HCT116 (cell line): ENCODE measurements around the gene ATN1. TPM values are rescaled to one million over a fixed set of nuclear protein-coding genes. Genes with fewer than 3 reads are reported as not detected.

ENCODE experiments used
- ATAC-seq: fragments of 200-7000 bp; cut with Tn5 transposase; 2 replicates; pipeline ENCODE4 v1.9.1; 2020; ENCODE audit warnings: mild to moderate bottlenecking, moderate library complexity
- BruUV-seq: library from RNA; stranded (reverse); fragments of 400-500 nt; replicated peaks from 2 replicates; lab custom pipeline; 2021; lab: Mats Ljungman, UMichigan
- CTCF ChIA-PET: fragments of 300-600 bp; sonication (Branson Sonifier 250); formaldehyde crosslinking; loops from one replicate; lab custom pipeline; 2021; ENCODE audit warnings: antibody characterized with exemption; lab: Charles Lee
- POLR2A ChIA-PET: fragments of 300-600, 350-600 bp; sonication (Branson Sonifier 250); formaldehyde crosslinking; loops from one replicate; lab custom pipeline; 2021; ENCODE audit warnings: antibody characterized with exemption; lab: Charles Lee
- RAD21 ChIA-PET, 2 experiments: fragments of 300-600 bp; sonication (Branson Sonifier 250); formaldehyde crosslinking; loops; one replicate each; lab custom pipeline; 2023; ENCODE audit warnings: low total read pairs in 2 of 2; ENCODE audit not compliant: uncharacterized antibody in 2 of 2, unreplicated experiment in 2 of 2, low non-redundant PET in 1 of 2; lab: Charles Lee
- DNase-seq: peaks from one replicate; pipeline ENCODE4 v3.0.0-alpha.2; 2010; ENCODE audit warnings: low read depth, low spot score
- H2AFZ ChIP-seq: fragments of 200-600 bp; shearing (Covaris generic), sonication (generic); 2 replicates; pipeline ENCODE4 v1.6.1; 2017; ENCODE audit warnings: low read depth, mixed run types, mixed read lengths, antibody characterized with exemption, low read length; ENCODE audit not compliant: poor library complexity, severe bottlenecking
- H3K27ac ChIP-seq: 2 replicates; pipeline ENCODE4 v1.5.1; 2012; ENCODE audit warnings: low read depth, low read length
- H3K27me3 ChIP-seq: fragments of 200-600 bp; sonication (generic); 2 replicates; pipeline ENCODE4 v1.6.1; 2016; ENCODE audit warnings: mixed run types, low read length, mixed read lengths; ENCODE audit not compliant: insufficient read depth
- H3K36me3 ChIP-seq, 2 experiments: fragments of 200-500 bp in 1 of 2; fragments of 200-600 bp in 1 of 2; sonication (Bioruptor generic) in 1 of 2; sonication (generic) in 1 of 2; 2 replicates each; pipeline versions ENCODE4 v1.5.1 to v1.6.1; 2014 to 2016; ENCODE audit warnings: low read length in 2 of 2, inconsistent platforms in 1 of 2, mixed read lengths in 1 of 2, mixed run types in 1 of 2; ENCODE audit not compliant: insufficient read depth in 2 of 2, control insufficient read depth in 1 of 2
- H3K4me1 ChIP-seq, 2 experiments: fragments of 200-600 bp in 1 of 2; sonication (generic) in 1 of 2; 2 replicates each; pipeline versions ENCODE4 v1.5.1 to v1.6.1; 2012 to 2017; ENCODE audit warnings: low read length in 2 of 2, inconsistent platforms in 1 of 2, mild to moderate bottlenecking in 1 of 2, mixed read lengths in 1 of 2, mixed run types in 1 of 2, moderate library complexity in 1 of 2; ENCODE audit not compliant: insufficient read depth in 2 of 2, control insufficient read depth in 1 of 2
- H3K4me2 ChIP-seq: fragments of 200-600 bp; sonication (generic); 2 replicates; pipeline ENCODE4 v1.6.1; 2017; ENCODE audit warnings: mixed run types, low read length, mixed read lengths
- H3K4me3 ChIP-seq, 2 experiments: fragments of 200-600 bp in 1 of 2; sonication (generic) in 1 of 2; replicated peaks in 1 of 2; 2 replicates each; pipeline ENCODE4 v1.5.1; 2011 to 2016; ENCODE audit warnings: low read length in 2 of 2, control low read depth in 1 of 2, low read depth in 1 of 2, mild to moderate bottlenecking in 1 of 2, mixed read lengths in 1 of 2, mixed run types in 1 of 2
- H3K79me2 ChIP-seq: fragments of 200-600 bp; sonication (generic); 2 replicates; pipeline ENCODE4 v1.6.1; 2017; ENCODE audit warnings: mild to moderate bottlenecking, mixed run types, low read length, moderate library complexity, mixed read lengths; ENCODE audit not compliant: insufficient read depth
- H3K9ac ChIP-seq: fragments of 200-600 bp; sonication (generic); 2 replicates; pipeline ENCODE4 v1.6.1; 2016; ENCODE audit warnings: low read length, mixed read lengths
- H3K9me2 ChIP-seq: fragments of 200-600 bp; sonication (generic), shearing (Covaris generic); 2 replicates; pipeline ENCODE4 v1.6.1; 2017; ENCODE audit warnings: mixed run types, mild to moderate bottlenecking, moderate library complexity; ENCODE audit not compliant: insufficient read depth
- H3K9me3 ChIP-seq, 2 experiments: fragments of 200-500 bp in 1 of 2; fragments of 200-600 bp in 1 of 2; sonication (Bioruptor generic) in 1 of 2; sonication (generic) in 1 of 2; 2 replicates each; pipeline ENCODE4 v1.6.1; 2014 to 2017; ENCODE audit warnings: low read length in 2 of 2, mixed read lengths in 2 of 2, inconsistent platforms in 1 of 2, low read depth in 1 of 2, mild to moderate bottlenecking in 1 of 2, mixed run types in 1 of 2, moderate library complexity in 1 of 2; ENCODE audit not compliant: control insufficient read depth in 1 of 2, insufficient read depth in 1 of 2
- H4K20me1 ChIP-seq: fragments of 200-600 bp; sonication (generic), shearing (Covaris generic); 2 replicates; pipeline ENCODE4 v1.6.1; 2017; ENCODE audit warnings: mixed run types, mild to moderate bottlenecking, moderate library complexity; ENCODE audit not compliant: insufficient read depth
- EGR1 ChIP-seq: IDR thresholded peaks from 2 replicates; pipeline ENCODE4 v1.6.1; 2012; ENCODE audit warnings: low read depth
- ELF1 ChIP-seq: IDR thresholded peaks from 2 replicates; pipeline ENCODE4 v1.6.1; 2012; ENCODE audit warnings: low read depth, borderline replicate concordance
- FOSL1 ChIP-seq: IDR thresholded peaks from 2 replicates; pipeline ENCODE4 v1.6.1; 2012; ENCODE audit warnings: low read depth
- JUND ChIP-seq: IDR thresholded peaks from 2 replicates; pipeline ENCODE4 v1.6.1; 2012
- MAX ChIP-seq: IDR thresholded peaks from 2 replicates; pipeline ENCODE4 v1.6.1; 2012
- POLR2A ChIP-seq: IDR thresholded peaks from 2 replicates; pipeline ENCODE4 v1.7.0; 2011; ENCODE audit warnings: borderline replicate concordance; ENCODE audit not compliant: insufficient read depth, insufficient read length; ENCODE audit errors: extremely low read depth
- POLR2AphosphoS5 ChIP-seq: IDR thresholded peaks from 2 replicates; pipeline ENCODE4 v1.6.1; 2011; ENCODE audit warnings: mild to moderate bottlenecking, low read depth, low read length, moderate library complexity
- RAD21 ChIP-seq: IDR thresholded peaks from 2 replicates; pipeline ENCODE4 v1.6.1; 2012; ENCODE audit warnings: low read depth, mild to moderate bottlenecking
- SP1 ChIP-seq: IDR thresholded peaks from 2 replicates; pipeline ENCODE4 v1.6.1; 2012; ENCODE audit warnings: low read depth
- SRF ChIP-seq: IDR thresholded peaks from 2 replicates; pipeline ENCODE4 v1.6.1; 2012; ENCODE audit warnings: low read depth
- YY1 ChIP-seq: IDR thresholded peaks from 2 replicates; pipeline ENCODE4 v1.6.1; 2011; ENCODE audit warnings: low read length, low read depth, moderate library complexity, mild to moderate bottlenecking; ENCODE audit not compliant: insufficient replicate concordance; ENCODE audit errors: extremely low read depth
- intact Hi-C: fragments of 100-400 bp; cut with micrococcal nuclease; formaldehyde crosslinking; loops from 2 replicates; pipeline ENCODE4 v1.10.0; 2022
- total RNA-seq: library from RNA; stranded (reverse); gene quantifications from one replicate; pipeline ENCODE4 v1.2.1, GENCODE V29; 2021; ENCODE audit not compliant: unreplicated experiment
- TF ChIP-seq, protein P1 (sequence below): IDR thresholded peaks from 2 replicates; pipeline ENCODE4 v1.6.1; 2011; ENCODE audit warnings: mild to moderate bottlenecking, low read length, moderate library complexity; ENCODE audit not compliant: insufficient replicate concordance; ENCODE audit errors: extremely low read depth

ATN1 gene
- total RNA-seq, 1 experiment from 2014 or later, result 104 TPM

GRCh38 chr12:6978611-6979011 lies 50.9 kb downstream of the ATN1 start:
- CTCF ChIA-PET, result interaction anchor here (0.5 to 1.0 kb wide), 2 partner anchors 14 to 75 kb away, joined by 3 read pairs; no protein-coding TSS in a partner anchor
- POLR2A ChIA-PET, result interaction anchor here (0.5 kb wide), 1 partner anchor 111 kb away, joined by 3 read pairs; the partner anchor contains the start of gene TPI1
- H3K27me3 ChIP-seq, result no peaks in the 10 kb centered on the region
- peaks cover 57 to 68% of the 10 kb centered on the region in 2 experiments for H3K36me3 ChIP-seq
- no peak overlapping the region for H3K4me2 ChIP-seq
- H4K20me1 ChIP-seq, result no peaks in the 10 kb centered on the region
- ATAC-seq, result peak; percentile 28
- no peaks in the 10 kb centered on the region for H3K9me2 ChIP-seq
- no peak for TF ChIP-seq ELF1
- TF ChIP-seq EGR1, result no peak
- TF ChIP-seq POLR2A, result no peak
- no peak for TF ChIP-seq MAX
- TF ChIP-seq JUND, result no peak
- TF ChIP-seq SP1, result no peak
- no peak for TF ChIP-seq POLR2AphosphoS5
- no peak for TF ChIP-seq RAD21
- TF ChIP-seq FOSL1, result no peak
- TF ChIP-seq, protein P1, sequence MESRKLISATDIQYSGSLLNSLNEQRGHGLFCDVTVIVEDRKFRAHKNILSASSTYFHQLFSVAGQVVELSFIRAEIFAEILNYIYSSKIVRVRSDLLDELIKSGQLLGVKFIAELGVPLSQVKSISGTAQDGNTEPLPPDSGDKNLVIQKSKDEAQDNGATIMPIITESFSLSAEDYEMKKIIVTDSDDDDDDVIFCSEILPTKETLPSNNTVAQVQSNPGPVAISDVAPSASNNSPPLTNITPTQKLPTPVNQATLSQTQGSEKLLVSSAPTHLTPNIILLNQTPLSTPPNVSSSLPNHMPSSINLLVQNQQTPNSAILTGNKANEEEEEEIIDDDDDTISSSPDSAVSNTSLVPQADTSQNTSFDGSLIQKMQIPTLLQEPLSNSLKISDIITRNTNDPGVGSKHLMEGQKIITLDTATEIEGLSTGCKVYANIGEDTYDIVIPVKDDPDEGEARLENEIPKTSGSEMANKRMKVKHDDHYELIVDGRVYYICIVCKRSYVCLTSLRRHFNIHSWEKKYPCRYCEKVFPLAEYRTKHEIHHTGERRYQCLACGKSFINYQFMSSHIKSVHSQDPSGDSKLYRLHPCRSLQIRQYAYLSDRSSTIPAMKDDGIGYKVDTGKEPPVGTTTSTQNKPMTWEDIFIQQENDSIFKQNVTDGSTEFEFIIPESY, result no peak
- TF ChIP-seq YY1, result no peak
- no peak for TF ChIP-seq SRF
- H3K4me3 ChIP-seq, result no peak overlapping the region
- H3K4me1 ChIP-seq, result no peaks in the 10 kb centered on the region
- DNase-seq, result no peak
- peaks cover 13% of the 10 kb centered on the region for H3K79me2 ChIP-seq
- no peak overlapping the region for H3K9ac ChIP-seq
- no peak overlapping the region for H2AFZ ChIP-seq
- intact Hi-C loops, result no loop called here
- H3K27ac ChIP-seq, result 0 out of 2 replicates have a peak overlapping the region, but pooled peaks have one; percentile 27
- RAD21 ChIA-PET, result no interaction called here
- no peaks in the 10 kb centered on the region for H3K9me3 ChIP-seq
- BruUV-seq, result no TSS peak
